ENCODE results near the gene CHTF8.

CHTF8 gene

GRCh38 chr16:69093974-69094373 lies 38.4 kb downstream of the CHTF8 start:
- FAIRE-seq (no peak), DNase-seq (ENCODE audit: extremely low spot score, insufficient read length, low read depth) (no peak)

GRCh38 chr16:69089091-69089910 lies 43.1 kb downstream of the CHTF8 start:
- no peak for FAIRE-seq
- no peak for DNase-seq (ENCODE audit: extremely low spot score, insufficient read length, low read depth)

DNA sequence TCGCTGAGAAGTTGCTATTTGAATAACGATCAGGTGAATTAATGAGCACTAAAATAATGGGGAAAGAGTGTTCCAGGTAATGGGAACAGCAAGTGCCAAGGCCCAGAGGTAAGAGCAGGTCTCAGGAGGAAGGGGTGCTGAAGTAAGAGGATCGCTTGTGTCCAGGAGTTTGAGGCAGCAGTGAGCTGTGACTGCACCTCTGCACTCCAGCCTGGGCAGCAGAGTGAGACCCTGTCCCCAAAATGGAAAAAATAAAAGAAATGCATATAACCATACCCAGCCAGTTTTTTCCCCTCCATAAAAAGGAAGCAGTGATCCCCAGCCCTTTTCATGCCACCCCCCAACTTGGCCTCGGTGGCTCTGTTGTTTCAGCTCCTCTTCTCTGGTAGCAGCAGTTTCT lies 43.7 kb downstream of the CHTF8 start:
- FAIRE-seq (no peak), DNase-seq (ENCODE audit: extremely low spot score, insufficient read length, low read depth) (no peak)

- FAIRE-seq (no peak), DNase-seq (ENCODE audit: extremely low spot score, insufficient read length, low read depth) (no peak)
Observed at GRCh38 chr16:69087161-69087581, 45.2 kb downstream of the CHTF8 start.

- DNase-seq (ENCODE audit: extremely low spot score, insufficient read length, low read depth): no peak
- no peak for FAIRE-seq
Observed at GRCh38 chr16:69085032-69085695, 47.2 kb downstream of the CHTF8 start.

GRCh38 chr16:69084289-69084688 lies 48.1 kb downstream of the CHTF8 start:
- DNase-seq (ENCODE audit: extremely low spot score, insufficient read length, low read depth) (no peak), FAIRE-seq (no peak)

GRCh38 chr16:69083306-69083941 lies 49.0 kb downstream of the CHTF8 start:
- FAIRE-seq (no peak), DNase-seq (ENCODE audit: extremely low spot score, insufficient read length, low read depth) (no peak)

DNA sequence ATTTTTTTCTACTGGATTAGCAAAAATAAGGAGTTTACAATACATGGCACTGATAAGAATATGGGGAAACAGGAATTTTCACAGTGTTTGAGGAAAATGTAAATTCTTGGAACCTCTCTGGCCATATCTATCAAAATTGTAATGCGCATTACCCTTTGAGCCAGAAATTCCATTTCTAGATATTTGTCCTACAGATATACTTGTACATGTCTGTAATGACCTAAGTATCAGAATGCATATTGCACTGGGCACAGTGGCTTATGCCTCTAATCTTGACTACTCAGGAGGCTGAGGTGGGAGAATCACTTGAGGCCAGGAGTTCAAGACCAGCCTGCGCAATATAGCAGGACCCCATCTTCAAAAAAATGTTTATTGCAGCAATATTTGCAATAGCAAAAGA lies 52.7 kb downstream of the CHTF8 start:
- FAIRE-seq (no peak), DNase-seq (ENCODE audit: extremely low spot score, insufficient read length, low read depth) (no peak)

DNA sequence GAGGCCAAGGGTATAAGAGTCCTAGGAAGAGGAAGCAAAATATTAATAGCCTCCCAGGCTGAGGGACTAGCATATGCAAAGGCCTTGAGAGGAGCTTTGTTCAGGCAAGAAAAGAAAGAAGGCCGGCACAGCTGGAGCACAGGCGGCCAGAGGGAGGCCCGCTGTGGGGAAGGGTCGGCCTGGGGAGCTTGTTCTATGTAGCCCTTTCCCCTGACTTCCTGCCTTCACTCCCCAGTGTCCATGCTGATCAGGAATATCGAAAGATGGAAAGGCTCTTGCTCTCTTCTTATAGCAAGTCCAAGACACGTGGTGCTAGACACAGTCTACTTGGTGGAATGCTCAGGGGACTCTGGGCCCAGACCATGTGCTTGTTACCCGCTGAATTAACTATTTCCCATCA lies 54.3 kb downstream of the CHTF8 start:
- no peak for DNase-seq (ENCODE audit: extremely low spot score, insufficient read length, low read depth)
- FAIRE-seq: no peak

DNA sequence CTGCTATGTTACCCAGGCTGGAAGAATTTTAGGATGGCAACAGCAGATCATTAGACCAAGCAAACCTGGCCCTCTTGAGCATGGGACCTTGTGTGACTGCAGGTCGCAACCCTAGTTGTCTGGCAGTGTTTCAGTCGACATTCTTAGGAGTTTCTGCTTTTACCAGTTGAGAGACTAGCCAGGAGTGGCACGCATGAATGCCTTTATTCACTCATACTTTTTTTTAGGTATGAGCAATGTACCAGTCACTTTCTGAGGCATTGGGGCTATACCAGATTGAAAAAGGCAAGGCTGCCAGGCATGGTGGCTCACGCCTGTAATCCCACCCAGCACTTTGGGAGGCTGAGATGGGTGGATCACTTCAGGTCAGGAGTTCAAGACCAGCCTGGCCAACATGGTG lies 55.1 kb downstream of the CHTF8 start:
- no peak for FAIRE-seq
- no peak for DNase-seq (ENCODE audit: extremely low spot score, insufficient read length, low read depth)

DNA sequence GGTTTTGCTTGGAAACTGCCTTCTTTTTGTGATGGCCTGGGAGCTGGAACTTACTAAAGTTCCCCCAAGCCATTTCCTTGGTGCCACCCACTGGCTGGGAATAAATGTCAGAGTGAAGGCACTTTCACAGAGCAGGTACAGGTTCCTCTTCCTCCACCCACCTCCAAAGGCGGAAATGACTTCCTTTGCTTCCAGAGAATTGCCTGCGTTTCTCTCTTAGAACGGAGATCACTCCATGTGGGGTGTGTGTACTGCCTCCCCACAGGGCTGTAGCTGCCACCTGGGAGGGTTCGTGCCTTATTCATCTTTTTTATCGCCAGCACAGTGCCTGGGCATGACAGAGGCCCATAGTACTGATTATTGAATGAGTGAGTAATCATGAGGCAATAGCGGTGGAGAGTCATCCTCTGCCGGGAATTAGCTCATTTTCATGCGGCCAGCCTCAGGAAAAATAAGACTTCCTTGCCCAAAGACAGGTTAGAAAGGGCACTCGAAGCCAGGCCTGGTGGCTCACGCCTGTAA lies 59.1 kb downstream of the CHTF8 start:
- no peak for FAIRE-seq

GRCh38 chr16:69072640-69072974 lies 59.8 kb downstream of the CHTF8 start:
- DNase-seq (ENCODE audit: extremely low spot score, insufficient read length, low read depth) (no peak), FAIRE-seq (no peak)

More for the DNA sequence above, 59.1 kb downstream of the CHTF8 start:
- no peak for DNase-seq (ENCODE audit: extremely low spot score, insufficient read length, low read depth)

GRCh38 chr16:69071036-69071435 lies 61.4 kb downstream of the CHTF8 start:
- FAIRE-seq (no peak), DNase-seq (ENCODE audit: extremely low spot score, insufficient read length, low read depth) (no peak)

DNA sequence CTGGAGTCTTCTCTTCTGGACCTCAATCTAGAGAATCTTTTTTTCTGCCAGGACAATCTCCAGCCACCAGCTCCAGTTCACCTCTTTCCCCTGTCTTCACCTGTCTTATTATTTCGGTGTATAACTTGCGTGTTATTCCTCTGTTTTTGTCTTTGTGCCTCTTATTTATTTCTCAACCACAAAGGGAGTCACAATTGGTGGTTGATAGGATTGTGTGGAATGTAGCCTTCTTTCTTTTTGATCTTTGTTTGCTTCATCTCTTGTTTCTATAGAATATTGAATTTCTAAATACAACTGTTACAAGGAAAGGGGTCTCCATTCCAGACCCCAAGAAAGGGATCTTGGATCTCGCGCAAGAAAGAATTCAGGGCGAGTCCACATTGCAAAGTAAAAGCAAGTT lies 62.9 kb downstream of the CHTF8 start:
- DNase-seq (ENCODE audit: extremely low spot score, insufficient read length, low read depth): no peak
- FAIRE-seq: no peak
